Stimulated activated CD8-positive, alpha-beta memory T cell treated with anti-CD3 and anti-CD28 coated beads, Interleukin-2, amount 100 ng/mL, for 48 hours (primary cell): ENCODE measurements around the gene IRF7.

ENCODE experiments used
- DNase-seq, 2 donors: peaks; one replicate each; pipeline ENCODE4 v3.0.0-alpha.2; 2020; ENCODE audit warnings: low read depth in 2 of 2

Gene IRF7

DNA sequence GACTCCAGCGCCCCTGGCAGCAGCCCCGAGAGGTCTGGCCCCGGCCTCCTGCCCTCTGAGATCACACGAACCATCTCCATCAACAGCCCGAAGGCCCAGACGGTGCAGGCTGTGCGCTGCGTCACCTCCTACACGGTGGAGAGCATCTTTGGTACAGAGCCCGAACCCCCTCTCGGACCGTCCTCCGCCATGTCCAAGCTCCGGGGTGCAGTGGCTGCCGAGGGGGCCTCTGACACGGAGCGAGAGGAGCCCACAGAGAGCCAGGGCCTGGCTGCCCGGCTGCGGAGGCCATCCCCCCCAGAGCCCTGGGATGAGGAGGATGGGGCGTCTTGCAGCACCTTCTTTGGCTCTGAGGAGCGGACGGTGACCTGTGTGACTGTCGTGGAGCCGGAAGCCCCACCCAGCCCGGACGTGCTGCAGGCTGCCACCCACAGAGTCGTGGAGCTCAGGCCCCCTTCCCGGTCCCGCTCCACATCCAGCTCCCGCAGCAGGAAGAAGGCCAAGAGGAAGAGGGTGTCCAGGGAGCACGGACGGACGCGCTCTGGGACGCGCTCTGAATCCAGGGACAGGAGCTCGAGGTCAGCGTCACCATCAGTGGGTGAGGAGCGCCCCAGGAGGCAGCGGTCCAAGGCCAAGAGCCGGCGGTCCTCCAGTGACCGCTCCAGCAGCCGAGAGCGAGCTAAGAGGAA, 7.6 kb downstream of the IRF7 start:
- DNase-seq = no peak

- DNase-seq = no peak
These were observed 8.6 kb downstream of the IRF7 start for GRCh38 chr11:607020-607780.

GRCh38 chr11:606245-606644, 9.5 kb downstream of the IRF7 start:
- DNase-seq = no peak

- DNase-seq = no peak
These were observed 10.2 kb downstream of the IRF7 start for GRCh38 chr11:605286-606129.

DNA sequence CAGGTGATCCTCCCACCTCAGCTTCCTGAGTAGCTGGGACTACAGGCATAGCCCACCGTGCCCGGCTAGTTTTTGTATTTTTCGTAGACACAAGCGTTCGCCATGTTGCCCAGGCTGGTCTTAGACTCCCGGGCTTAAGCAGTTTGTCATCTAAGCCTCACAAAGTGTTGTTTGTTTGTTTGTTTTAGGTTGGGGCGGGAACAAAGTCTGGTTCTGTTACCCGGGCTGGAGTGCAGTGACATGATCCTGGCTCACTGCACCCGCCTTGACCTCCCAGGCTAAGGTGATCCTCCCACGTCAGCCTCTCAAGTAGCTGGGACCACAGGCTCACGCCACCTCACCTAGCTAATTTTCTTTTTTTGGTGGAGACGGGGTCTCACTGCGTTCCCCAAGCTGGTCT, 12.6 kb downstream of the IRF7 start:
- no peak for DNase-seq

GRCh38 chr11:601573-602245, 14.0 kb downstream of the IRF7 start:
- no peak for DNase-seq

- no peak for DNase-seq
These were observed 17.6 kb downstream of the IRF7 start for GRCh38 chr11:598005-598680.

GRCh38 chr11:597166-597725, 18.5 kb downstream of the IRF7 start:
- no peak for DNase-seq

DNA sequence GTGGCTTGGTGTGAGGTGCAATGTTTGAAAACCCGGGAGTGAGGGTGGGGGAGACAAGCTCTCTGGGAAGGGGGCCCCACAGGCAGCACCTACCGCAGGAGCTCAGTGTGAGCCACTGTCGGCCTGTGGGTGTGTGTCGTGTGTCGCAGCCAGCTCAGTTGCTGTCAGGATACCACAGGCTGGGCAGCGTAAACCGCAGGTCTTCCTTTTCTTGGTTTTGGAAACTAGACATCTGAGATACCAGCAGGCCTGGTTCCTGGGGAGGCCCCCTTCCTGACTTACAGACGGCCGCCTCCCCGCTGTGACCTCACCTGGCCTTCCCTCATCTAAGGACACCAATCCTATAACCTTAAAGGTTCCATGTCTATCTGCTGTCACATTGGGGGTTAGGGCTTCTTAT, 19.4 kb downstream of the IRF7 start:
- no peak for DNase-seq

DNA sequence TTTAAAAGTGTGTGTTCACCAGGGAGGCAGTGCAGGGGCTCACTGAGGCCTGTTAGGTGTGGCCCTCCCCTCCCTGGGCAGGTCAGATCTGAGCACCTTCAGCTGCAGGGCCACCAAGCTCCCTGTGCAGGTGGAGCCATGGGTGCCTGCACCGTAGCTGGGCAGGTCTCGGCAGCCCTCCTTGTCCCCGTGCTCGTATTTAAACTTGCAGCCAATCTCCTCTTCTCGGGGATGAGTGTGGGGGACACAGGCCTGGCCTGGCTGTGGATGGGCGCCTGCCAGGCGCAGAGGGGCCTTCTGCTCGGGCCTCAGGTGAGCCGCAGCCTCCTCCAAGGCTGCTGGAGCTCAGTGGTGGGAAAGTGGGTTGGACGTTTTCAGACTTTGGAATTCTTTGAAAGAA, 20.4 kb downstream of the IRF7 start:
- DNase-seq = no peak

DNA sequence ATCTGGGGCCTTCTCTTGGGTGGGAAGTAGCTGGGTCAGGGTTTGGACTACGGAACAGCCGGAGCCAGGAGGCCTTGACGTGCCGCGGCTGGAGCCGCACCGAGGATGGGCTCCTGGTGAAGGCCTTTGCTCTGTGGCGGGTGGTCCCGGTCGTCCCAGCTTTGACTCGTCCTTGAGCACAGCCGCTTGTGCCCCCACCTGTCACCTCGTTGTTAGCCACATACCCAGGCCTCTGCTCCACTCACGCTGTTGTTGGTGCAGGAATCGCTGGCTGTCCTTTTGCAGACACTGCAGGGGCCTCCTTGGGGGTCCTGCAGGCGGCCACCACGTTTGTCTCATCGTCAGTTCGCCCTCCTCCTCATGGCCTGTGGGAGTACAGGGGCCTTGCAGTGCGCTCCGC, 22.4 kb downstream of the IRF7 start:
- DNase-seq = no peak

GRCh38 chr11:592918-593317, 22.8 kb downstream of the IRF7 start:
- no peak for DNase-seq

- DNase-seq = no peak
These were observed 23.2 kb downstream of the IRF7 start for GRCh38 chr11:592501-592900.

DNA sequence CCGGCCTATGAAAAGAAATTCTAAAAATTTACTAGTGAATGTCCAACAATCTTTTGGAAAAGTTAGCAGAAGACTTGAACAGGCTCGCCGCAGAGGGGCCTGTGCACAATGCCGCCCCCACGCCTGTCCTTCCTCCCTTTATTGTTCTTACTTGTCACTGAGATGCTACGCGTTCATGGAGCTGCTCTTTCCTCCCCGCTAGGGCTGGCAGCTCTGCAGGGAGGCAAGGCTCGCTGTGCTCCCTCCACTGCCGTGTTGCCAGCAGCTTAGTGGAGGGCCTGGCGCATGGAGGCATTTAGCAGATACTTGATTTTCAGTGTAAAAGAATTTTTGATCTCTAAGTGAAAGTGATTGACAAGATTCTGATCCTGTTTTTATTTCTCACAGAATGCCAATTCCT, 24.8 kb downstream of the IRF7 start:
- DNase-seq = no peak

- no peak for DNase-seq
These were observed 26.0 kb downstream of the IRF7 start for GRCh38 chr11:589798-590197.

- DNase-seq = peak; percentile 49 to 51
These were observed 27.8 kb downstream of the IRF7 start for GRCh38 chr11:587978-588380.

DNA sequence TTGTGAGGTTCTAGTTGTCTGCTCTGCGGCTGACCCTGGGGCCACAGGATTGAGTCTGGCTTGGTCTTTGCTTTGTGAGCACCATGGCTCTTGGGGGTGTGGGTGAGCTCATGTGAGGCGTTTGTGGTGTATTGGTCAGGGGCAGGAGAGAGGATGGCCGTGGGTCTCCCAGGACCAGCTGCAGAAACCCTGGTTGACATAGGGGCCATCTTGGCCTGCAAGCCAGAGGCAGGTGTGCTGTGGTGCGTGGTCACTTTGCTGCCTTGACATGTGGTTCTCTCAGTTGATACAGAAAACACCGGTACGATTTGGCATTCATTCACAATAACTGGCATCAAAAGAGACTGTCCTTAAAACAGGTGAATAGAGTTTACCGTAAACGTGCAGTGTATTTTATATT, 28.2 kb downstream of the IRF7 start:
- no peak for DNase-seq

- no peak for DNase-seq
These were observed 29.1 kb downstream of the IRF7 start for GRCh38 chr11:586376-587316.

DNA sequence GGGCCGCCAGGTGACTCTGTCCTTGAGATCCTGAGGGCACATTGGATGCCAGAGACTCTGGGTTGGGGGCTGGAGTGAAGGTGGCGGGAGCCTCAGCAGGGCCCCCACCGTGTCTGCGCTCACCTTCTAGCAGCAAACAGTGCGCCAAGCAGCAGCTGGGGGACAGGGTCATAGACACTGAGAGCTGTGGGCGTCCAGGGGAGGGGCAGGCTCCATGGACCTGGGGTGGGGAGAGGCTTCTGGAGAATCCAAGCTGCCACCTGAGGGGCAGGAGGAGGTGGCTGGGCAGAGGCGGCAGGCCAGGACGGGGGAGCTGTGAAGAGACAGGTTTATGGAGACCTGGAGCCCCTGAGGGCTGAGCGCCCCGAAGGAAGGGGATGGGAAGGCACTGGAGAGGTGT, 31.5 kb downstream of the IRF7 start:
- DNase-seq = no peak

- DNase-seq = no peak
These were observed 34.0 kb downstream of the IRF7 start for GRCh38 chr11:581752-582151.
